GM18951 (cell line): Measurements from ENCODE around the gene EHMT1.

Source experiments
- POLR2A ChIP-seq: IDR thresholded peaks from 4 replicates; pipeline ENCODE4 v1.6.1; 2011; ENCODE audit warnings: mild to moderate bottlenecking; ENCODE audit not compliant: insufficient read length, insufficient read depth; ENCODE audit errors: extremely low read depth
- in situ Hi-C: fragments of 300-500 bp; cut with MboI; formaldehyde crosslinking; loops from one replicate; pipeline ENCODE4 v1.12.0; 2022; ENCODE audit warnings: low sequenced_read_pairs, mixed read lengths, inconsistent platforms; ENCODE audit not compliant: unreplicated experiment

Gene EHMT1

DNA sequence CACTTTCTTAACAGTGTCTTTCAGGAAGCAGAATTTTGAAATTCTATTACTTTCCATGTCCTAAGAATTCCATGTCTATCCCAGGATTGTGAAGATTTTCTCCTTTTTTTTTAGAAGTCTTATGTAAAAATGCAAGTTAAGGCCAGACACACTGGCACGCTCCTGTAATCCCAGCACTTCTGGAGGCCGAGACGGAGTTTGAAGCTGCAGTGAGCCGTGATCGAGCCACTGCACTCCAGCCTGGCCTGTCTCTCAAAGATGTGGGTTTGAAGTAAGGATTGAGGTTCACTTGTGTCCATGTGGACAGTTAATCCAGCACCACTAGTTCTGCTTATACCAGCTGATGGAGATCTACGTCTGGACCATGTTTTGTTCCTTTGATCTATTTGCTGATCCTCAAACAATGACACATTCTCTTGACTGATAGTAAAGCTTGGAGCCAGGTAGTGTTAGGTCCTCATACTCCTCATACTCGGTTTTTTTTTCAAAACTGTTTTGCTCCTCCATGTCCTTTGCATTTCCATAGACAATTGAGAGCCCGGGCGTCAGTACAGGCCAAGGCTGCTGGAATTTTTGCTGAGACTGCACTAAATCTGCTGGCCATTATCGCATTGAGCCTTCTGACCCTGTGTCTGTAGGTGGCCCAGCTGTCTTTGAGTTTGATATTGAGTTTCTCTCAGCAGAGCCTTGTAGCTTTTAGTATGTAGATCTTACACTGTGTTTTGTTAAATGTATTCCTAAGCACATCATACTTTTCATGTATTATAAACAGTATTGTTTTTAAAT lies 205.4 kb downstream of the EHMT1 start:
- in situ Hi-C loops: no loop called here

DNA sequence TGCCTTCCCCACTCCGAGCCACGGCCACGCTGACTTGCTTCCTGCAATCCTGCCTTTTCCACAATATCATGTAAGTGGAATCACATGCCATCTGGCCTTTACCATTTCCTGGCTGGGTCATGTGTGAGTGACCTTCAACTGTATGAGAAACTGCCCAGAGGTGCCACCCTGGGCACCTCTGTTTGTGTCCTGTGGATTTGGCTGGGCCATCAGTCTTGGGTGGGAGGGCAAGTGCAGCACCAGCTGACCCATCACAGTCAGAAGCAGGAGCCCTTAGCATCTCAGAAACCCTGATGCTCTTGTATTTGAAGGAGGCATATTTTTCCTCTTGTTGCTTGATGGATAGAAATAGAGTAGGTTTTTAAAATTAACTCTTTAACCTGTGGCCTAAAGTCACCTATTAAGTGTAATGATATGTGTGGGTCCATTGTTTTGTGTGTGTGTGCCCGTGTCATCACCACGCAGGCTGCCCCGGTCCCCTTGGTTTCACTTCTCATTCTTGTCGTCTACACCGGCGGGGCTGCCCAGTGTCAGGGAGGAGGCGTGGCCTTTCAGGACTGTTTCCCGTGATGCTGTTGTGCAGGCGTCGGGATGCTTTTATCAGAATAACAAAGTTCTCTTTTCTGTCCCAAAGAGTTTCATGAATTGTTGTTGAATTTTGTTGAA lies 206.7 kb downstream of the EHMT1 start:
- no peak for TF ChIP-seq POLR2A
- in situ Hi-C loops: no loop called here

More for the DNA sequence above, 205.4 kb downstream of the EHMT1 start:
- TF ChIP-seq POLR2A: no peak

DNA sequence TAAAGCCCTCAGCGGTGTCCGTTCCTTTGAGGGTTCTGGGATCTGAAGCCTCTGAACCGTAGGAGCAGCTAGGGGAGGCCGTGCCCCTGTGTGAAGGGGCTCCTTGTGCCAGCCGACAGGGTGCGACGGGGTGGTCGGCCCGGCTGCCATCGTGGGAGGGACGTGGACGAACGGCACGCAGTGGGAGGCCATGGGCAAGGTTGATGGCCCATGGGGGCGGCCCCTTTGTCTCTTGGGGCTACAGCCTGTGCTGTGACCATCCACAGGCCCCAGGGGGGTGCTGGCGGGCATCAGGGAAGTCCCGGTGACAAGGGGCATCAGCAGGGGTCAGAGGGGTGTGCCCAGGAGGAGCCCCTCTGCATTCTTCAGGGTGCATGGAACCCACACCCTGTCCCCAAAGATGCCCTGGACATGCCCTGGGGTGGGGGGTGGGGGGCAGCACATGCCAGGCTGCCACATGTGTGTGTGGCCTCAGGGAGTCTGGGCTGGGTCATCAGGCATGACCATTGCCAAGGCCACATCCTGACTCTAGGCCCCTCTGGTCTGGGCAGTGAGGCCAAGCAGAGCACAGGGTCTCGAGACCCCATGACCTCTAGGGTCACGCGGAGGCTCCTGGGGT lies 209.2 kb downstream of the EHMT1 start:
- TF ChIP-seq POLR2A: no peak
- in situ Hi-C loops: no loop called here

DNA sequence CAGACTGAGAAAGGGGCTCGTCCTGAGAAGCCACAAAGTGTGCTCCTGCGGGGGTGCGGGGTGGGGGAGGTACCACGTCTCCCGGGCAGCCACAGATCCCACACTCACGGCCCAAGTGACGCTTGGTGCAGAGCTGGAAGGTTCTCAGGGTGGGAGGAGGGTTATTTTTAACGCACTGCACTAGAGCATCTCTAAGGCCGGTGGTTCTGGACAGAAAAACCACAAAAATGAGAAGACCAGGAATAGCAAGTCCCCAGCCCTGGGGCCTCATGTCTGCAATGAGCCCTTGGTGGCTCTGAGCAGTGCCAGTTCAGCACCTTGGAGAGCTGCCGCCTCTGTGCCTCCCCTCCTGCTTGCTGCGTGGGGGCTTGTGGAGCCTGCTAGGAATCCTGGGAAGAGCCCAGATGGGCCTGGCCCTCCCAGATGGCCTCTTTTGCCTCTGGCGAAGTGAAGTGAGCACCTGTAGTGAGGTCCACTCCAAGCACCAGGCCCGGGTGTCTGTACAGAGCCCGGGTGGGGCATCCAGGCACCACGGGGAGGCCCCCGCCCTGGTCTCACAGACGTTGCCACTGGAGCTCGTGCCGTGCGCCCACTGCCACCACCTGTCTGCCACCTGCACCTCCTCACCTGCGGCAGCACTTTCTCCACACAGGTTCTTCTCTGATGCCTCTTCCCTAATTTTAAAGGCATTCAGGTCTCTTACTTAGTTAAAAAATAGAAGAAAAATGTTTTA lies 209.9 kb downstream of the EHMT1 start:
- TF ChIP-seq POLR2A: no peak
- in situ Hi-C loops: no loop called here

DNA sequence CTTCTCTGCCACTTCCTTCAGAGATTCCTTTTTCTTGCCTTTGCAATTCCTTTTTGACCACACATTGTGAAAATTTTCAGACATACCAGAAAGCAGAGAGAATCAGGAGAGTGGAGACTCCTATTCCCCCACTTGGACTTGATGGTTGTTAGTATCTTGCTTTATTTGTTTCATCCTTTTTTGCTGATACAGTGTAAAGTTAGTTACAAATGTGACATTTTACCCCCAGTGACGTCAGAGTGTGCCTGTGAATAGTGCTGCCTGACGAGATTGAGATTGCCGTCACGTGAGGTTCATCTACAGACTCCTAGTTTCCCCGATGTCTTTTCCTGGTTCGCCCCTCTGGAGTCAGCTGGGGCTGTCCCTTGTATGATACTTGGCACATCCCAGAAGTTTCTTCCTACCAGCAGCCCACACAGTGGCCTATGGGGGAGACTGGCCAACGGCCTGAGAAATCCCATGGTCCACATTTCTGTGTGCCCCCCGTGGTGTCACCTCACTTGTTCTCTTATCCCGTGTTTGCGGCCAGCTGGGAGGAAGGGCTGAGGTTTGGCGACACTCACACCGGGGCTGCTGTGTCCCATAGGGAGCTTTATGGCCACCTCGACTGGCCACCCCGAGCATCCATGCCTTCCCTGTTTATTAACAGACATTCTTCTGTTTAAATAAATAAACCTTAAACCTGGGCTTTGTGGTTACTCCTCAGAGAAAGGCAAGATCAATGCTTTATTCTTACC lies 210.6 kb downstream of the EHMT1 start:
- in situ Hi-C loops: no loop called here
- no peak for TF ChIP-seq POLR2A

DNA sequence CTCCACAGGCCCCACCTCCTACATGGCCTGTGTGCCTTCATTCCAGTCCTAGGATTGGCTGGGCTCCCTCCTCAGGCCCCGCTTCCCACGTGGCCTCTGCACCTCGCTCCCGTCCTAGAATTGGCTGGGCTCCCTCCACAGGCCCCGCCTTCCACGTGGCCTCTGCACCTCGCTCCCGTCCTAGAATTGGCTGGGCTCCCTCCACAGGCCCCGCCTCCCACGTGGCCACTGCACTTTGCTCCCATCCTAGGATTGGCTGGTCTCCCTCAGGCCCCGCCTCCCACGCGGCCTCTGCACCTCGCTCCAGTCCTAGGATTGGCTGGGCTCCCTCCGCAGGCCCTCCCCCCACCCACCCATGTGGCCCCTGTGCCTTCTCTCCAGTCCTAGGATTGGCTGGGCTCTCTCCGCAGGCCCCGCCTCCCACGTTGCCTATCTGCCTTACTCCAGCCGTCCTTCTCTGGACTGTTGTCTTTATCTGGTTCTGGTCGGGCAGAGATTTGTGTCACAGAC lies 213.4 kb downstream of the EHMT1 start:
- TF ChIP-seq POLR2A: no peak
- in situ Hi-C loops: no loop called here

DNA sequence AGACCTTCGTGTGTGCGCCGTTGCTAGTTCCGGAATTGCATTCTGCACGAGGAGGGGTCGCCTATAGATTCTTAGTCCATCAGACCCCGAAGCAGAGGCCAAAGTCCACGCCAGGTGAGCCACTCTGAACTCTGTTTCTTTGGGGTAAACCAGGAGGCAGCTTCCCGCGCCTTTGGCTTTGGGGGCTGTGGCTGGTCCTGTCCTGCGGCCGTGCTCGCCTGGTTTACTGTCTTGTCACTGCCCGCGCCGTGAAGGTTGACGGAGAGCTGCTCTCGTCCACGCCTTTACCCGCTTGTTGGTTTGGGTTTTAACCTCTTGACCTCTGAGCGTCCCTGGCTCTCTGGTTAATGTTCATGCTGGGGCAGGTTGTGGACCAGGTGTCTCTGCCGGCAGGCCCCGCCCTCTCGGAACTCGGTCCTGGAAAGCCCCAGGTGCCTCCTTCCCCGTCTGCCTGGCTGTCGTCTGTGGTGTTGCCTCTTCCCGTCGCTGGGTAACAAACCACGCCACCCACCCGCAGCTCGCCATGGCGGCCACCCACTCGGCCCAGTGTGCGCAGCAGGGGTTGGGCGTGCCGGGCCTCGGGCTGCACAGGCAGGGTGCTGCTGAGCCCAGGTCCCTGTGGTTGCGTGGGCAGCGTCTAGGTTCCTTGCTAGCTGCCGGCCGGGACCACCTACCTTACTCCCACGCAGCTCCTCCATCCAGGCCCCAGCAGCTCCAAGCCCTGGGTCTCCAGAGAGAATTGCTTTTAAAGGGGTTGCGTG lies 214.2 kb downstream of the EHMT1 start:
- in situ Hi-C loops: no loop called here
- TF ChIP-seq POLR2A: no peak

DNA sequence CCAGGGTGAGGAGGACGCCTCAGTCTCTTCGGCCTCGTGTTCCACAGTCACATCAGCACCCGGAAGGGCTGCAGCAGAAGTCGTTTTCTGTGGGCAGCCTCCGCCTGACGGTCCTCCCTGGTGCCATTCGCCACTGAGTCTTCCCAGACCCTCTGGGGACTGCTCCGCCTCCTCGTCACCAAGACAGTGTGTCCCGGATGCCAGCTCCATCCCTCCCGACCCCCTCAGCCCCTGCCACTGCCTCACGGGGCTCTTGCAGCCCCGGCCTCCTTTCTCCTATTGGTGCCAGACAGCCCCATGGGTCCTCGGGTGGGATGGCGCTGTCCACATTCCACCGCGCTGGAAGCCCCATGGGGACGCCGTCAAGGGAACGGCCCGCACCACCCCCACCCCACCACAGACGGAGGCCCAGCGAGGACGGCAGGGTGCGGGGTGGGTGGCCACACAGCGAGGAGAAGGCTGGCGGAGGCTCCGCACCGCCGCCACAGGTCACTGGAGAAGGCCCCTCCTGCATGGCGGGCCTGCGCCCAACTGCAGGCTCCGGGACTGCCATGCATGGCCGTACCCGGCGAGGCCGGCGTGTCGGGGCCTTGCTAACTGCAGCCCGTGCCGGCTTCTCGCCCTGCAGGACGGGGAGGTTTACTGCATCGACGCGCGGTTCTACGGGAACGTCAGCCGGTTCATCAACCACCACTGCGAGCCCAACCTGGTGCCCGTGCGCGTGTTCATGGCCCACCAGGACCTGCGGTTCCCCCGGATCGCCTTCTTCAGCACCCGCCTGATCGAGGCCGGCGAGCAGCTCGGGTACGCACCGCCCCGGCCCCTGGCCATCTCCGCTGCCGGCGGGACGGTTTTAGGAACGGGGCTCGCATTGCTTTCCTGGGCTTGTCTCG lies 215.2 kb downstream of the EHMT1 start:
- in situ Hi-C loops: no loop called here
- TF ChIP-seq POLR2A: no peak

DNA sequence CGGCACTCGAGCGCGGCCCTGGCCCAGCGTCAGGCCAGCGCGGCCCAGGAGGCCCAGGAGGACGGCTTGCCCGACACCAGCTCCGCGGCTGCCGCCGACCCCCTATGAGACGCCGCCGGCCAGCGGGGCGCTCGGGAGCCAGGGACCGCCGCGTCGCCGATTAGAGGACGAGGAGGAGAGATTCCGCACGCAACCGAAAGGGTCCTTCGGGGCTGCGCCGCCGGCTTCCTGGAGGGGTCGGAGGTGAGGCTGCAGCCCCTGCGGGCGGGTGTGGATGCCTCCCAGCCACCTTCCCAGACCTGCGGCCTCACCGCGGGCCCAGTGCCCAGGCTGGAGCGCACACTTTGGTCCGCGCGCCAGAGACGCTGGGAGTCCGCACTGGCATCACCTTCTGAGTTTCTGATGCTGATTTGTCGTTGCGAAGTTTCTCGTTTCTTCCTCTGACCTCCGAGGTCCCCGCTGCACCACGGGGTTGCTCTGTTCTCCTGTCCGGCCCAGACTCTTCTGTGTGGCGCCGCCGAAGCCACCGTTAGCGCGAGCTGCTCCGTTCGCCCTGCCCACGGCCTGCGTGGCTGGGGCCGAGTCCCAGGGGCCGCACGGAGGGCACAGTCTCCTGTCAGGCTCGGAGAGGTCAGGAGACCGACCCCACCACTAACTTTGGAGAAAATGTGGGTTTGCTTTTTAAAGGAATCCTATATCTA lies 216.2 kb downstream of the EHMT1 start:
- TF ChIP-seq POLR2A: no peak
- in situ Hi-C loops: no loop called here

DNA sequence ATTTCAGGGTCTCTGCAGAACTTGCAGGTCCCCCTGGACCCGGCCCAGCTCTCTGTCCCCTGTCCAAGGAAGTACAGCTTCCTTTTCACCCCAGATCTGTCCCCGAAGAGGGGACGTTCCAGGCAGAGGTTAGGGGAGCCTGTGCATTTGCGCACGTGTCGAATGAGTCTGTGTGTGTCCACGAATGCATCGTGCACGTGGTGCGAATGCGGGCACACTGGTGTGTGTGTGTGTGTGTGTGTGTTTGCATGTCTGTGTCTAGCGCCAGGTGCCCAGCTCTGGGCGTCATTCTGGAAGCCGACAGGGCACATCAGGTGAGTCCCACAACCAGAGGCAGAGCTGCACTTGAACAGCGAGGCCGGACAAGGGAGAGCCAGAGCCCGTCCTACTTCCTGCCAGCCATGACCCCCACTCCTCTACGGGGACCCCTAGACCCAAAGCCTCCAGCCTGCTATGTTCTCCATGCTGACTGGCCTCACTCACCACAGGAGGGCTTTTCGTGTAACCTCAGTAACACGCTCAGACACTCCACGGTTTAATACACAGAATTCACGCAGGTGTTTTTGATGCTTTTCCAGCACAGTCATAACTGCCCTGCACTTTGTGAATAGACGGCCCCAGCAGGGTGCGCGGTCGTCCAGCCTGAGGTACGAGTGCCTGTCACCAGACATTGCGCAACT lies 217.5 kb downstream of the EHMT1 start:
- no peak for TF ChIP-seq POLR2A
- in situ Hi-C loops: no loop called here

DNA sequence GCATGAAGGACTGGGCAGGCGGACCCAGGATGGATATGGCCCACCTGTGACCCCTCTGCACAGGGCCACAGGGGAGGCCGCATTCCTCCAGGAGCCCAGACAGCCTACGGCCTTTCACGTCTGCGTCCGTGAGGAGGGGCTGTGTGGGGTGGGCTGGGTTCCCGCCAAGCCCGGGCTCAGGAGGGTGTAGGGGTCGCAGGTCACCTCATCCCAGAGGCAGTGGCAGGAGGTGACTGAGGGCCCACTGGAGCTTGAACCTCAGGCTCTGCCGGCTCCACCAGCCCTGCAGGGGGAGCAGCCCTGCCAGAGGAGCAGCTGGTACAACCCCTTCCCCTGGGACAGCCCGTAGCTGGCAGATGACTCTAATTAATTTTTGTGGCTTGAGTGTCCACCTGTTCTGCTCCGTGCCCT lies 218.0 kb downstream of the EHMT1 start:
- no peak for TF ChIP-seq POLR2A
- in situ Hi-C loops: no loop called here
